Adrenal gland (tissue), 5 donors: ENCODE results near the gene FRY.
"Not testable (repeated sequence)": the region's sequence is repeated elsewhere in the genome, so short reads cannot be mapped to it uniquely, and the experiment has no call there.

Experiments used
- CTCF ChIP-seq, 6 experiments: fragments of 450-650 bp in 4 of 6; fragments of 200-600 bp in 2 of 6; sonication (generic) in 1 of 6; IDR thresholded peaks; 1 replicate in 5 of 6; 2 replicates in 1 of 6; pipeline versions ENCODE4 v1.5.1 to v1.8.0; 2016 to 2021; ENCODE audit warnings: antibody characterized with exemption in 6 of 6, mild to moderate bottlenecking in 2 of 6, moderate library complexity in 1 of 6
- POLR2A ChIP-seq, 2 donors: fragments of 450-650 bp; IDR thresholded peaks; one replicate each; pipeline ENCODE4 v1.6.1; 2017; ENCODE audit warnings: antibody characterized with exemption in 2 of 2, mild to moderate bottlenecking in 2 of 2, moderate library complexity in 1 of 2
- donor health status: DM: no; HTN: no; CAD: no.

- TF ChIP-seq CTCF, POLR2A (IDR thresholded peaks at IDR 0.05): not testable (repeated sequence)
Observed at GRCh38 chr13:31994367-31994766, 37.2 kb upstream of the FRY start.
